Neural cell (in vitro differentiated cells): ENCODE data around the gene MIB1.

Source experiments
- CTCF ChIP-seq: fragments of 450-650 bp; IDR thresholded peaks from 2 replicates; pipeline ENCODE4 v1.5.1; 2014; ENCODE audit warnings: antibody characterized with exemption, mild to moderate bottlenecking, moderate library complexity; ENCODE audit not compliant: poor library complexity, severe bottlenecking
- EP300 ChIP-seq: fragments of 450-650 bp; conservative IDR thresholded peaks from 2 replicates; pipeline ENCODE4 v1.6.1; 2014; ENCODE audit warnings: antibody characterized with exemption, mild to moderate bottlenecking, moderate library complexity; ENCODE audit not compliant: poor library complexity, severe bottlenecking
- EZH2 ChIP-seq: fragments of 200-600, 300-800 bp; shearing (Covaris generic), sonication (generic); IDR thresholded peaks from 2 replicates; pipeline ENCODE4 v1.6.1; 2014; ENCODE audit warnings: antibody characterized with exemption, low read length, borderline replicate concordance, mild to moderate bottlenecking; ENCODE audit not compliant: insufficient read depth, poor library complexity, severe bottlenecking
- POLR2AphosphoS5 ChIP-seq: IDR thresholded peaks from 2 replicates; pipeline ENCODE4 v1.6.1; 2012
- RAD21 ChIP-seq: fragments of 450-650 bp; conservative IDR thresholded peaks from 2 replicates; pipeline ENCODE4 v1.6.1; 2014; ENCODE audit warnings: antibody characterized with exemption, mild to moderate bottlenecking, moderate library complexity
- SMC3 ChIP-seq: fragments of 450-650 bp; conservative IDR thresholded peaks from 2 replicates; pipeline ENCODE4 v1.6.1; 2014; ENCODE audit warnings: antibody characterized with exemption, mild to moderate bottlenecking, moderate library complexity; ENCODE audit not compliant: poor library complexity
- TF ChIP-seq, protein P1 (sequence below): IDR thresholded peaks from 2 replicates; pipeline ENCODE4 v1.6.1; 2012; ENCODE audit warnings: borderline replicate concordance

GRCh38 chr18:21733011-21733410, 7.6 kb upstream of the MIB1 start:
- TF ChIP-seq EP300 = no peak
- no peak for TF ChIP-seq POLR2AphosphoS5
- TF ChIP-seq CTCF = no peak
- TF ChIP-seq, protein P1, sequence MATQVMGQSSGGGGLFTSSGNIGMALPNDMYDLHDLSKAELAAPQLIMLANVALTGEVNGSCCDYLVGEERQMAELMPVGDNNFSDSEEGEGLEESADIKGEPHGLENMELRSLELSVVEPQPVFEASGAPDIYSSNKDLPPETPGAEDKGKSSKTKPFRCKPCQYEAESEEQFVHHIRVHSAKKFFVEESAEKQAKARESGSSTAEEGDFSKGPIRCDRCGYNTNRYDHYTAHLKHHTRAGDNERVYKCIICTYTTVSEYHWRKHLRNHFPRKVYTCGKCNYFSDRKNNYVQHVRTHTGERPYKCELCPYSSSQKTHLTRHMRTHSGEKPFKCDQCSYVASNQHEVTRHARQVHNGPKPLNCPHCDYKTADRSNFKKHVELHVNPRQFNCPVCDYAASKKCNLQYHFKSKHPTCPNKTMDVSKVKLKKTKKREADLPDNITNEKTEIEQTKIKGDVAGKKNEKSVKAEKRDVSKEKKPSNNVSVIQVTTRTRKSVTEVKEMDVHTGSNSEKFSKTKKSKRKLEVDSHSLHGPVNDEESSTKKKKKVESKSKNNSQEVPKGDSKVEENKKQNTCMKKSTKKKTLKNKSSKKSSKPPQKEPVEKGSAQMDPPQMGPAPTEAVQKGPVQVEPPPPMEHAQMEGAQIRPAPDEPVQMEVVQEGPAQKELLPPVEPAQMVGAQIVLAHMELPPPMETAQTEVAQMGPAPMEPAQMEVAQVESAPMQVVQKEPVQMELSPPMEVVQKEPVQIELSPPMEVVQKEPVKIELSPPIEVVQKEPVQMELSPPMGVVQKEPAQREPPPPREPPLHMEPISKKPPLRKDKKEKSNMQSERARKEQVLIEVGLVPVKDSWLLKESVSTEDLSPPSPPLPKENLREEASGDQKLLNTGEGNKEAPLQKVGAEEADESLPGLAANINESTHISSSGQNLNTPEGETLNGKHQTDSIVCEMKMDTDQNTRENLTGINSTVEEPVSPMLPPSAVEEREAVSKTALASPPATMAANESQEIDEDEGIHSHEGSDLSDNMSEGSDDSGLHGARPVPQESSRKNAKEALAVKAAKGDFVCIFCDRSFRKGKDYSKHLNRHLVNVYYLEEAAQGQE = no peak
- no peak for TF ChIP-seq EZH2
- TF ChIP-seq RAD21 = no peak
- TF ChIP-seq SMC3 = no peak
